GM21528 (cell line): Measurements from ENCODE around the gene SYNJ2.
"Not testable (repeated sequence)": the region's sequence is repeated elsewhere in the genome, so short reads cannot be mapped to it uniquely, and the experiment has no call there.

ENCODE experiments used
- ATAC-seq: cut with Tn5 transposase; IDR thresholded peaks from one replicate; pipeline ENCODE4 v1.9.1; 2021; ENCODE audit warnings: mild to moderate bottlenecking, moderate library complexity; ENCODE audit not compliant: unreplicated experiment, low FRiP score

Gene SYNJ2, protein sequence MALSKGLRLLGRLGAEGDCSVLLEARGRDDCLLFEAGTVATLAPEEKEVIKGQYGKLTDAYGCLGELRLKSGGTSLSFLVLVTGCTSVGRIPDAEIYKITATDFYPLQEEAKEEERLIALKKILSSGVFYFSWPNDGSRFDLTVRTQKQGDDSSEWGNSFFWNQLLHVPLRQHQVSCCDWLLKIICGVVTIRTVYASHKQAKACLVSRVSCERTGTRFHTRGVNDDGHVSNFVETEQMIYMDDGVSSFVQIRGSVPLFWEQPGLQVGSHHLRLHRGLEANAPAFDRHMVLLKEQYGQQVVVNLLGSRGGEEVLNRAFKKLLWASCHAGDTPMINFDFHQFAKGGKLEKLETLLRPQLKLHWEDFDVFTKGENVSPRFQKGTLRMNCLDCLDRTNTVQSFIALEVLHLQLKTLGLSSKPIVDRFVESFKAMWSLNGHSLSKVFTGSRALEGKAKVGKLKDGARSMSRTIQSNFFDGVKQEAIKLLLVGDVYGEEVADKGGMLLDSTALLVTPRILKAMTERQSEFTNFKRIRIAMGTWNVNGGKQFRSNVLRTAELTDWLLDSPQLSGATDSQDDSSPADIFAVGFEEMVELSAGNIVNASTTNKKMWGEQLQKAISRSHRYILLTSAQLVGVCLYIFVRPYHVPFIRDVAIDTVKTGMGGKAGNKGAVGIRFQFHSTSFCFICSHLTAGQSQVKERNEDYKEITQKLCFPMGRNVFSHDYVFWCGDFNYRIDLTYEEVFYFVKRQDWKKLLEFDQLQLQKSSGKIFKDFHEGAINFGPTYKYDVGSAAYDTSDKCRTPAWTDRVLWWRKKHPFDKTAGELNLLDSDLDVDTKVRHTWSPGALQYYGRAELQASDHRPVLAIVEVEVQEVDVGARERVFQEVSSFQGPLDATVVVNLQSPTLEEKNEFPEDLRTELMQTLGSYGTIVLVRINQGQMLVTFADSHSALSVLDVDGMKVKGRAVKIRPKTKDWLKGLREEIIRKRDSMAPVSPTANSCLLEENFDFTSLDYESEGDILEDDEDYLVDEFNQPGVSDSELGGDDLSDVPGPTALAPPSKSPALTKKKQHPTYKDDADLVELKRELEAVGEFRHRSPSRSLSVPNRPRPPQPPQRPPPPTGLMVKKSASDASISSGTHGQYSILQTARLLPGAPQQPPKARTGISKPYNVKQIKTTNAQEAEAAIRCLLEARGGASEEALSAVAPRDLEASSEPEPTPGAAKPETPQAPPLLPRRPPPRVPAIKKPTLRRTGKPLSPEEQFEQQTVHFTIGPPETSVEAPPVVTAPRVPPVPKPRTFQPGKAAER (N-terminal part only)

DNA sequence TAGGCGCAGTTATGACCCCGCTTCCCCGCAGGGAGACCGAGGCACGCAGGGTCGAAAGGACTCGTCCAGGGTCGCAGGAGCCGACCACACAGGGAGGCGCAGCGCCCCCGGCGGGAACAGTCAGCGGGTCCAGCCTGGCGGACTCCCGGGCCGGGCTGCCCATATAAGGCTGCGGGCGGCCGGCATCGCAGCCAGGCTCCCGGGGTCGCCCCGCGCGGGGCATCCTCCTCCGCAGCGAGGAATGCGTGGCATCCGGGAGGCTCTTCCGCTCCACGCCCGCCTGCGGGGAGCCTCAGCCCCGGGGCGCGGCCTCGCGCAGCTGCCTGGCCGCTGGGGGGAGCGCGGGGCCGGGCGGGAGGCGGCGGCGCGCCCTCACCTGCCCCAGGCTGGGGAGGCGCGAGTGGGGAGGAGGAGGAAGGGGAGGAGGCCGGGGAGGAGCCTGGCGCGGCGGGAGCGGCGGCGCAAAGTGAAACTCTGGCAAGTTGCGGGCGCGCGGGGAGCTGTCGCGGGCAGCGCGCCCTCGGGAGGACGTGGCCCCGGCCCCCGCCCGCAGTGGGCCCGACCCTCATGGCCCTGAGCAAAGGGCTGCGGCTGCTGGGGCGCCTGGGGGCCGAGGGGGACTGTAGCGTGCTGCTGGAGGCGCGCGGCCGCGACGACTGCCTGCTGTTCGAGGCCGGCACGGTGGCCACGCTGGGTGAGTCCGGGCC is at the start of gene SYNJ2:
Gene SYNJ2, plus strand, starts transcription at position 469 of the 707 bp plus-strand sequence. Its CDS starts 99 bp downstream, at position 568.
- peak; percentile 79 for ATAC-seq

DNA sequence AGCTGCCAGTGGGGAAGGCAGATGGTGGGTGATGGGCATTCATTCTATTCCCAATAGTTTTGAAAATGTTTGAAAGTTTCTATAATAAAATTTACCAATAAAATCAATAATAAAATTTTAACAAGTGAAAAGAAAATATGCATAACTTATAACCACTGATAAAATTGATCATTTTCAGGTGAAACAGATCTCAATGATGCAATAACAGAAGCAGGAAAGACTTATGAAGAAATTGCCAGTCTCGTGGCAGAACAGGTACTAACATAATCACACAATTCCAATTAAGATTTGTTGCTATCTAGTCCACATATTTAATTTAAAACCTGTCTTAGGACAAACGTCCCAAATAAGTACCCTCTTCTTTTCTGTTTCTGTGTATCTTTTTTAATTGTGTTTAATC is 45.9 kb upstream of the SYNJ2 start:
- ATAC-seq, result no peak

DNA sequence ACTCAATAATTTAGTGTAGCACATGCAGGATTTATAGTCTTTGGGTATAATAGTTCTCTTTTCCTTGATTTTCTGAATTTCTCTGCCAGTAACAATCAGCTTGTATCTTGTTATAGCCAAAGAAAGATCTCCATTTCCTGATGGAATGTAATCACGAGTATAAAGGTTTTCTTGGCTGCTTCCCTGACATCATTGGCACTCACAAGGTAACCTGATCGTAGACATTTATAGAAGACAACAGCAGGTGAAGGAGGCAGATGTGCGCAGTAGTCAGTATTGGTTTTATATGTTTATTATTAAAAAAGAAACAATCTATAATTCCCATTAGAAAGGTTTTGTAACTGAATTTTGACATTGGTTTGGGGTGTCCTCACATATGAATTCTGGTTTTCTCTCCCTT is 44.3 kb upstream of the SYNJ2 start:
- no peak for ATAC-seq

DNA sequence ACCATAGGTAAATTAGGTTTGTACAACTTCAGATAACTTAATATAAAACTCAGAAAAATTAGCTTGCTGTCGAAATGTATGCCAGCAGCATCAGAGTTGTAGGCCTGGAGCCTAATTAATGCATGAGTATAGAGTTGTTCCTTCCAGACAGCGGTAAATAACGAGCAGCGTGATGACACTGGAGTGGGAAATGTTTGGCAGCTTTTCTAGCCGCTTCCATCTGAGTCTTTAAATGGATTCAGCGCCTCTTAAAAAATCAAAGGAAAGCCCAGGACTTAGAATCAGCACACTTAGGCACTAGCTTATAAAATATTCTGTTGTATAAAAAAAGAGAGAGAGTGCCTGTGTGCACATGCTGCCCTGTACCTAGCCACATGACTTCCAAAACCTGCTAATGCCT is 43.7 kb upstream of the SYNJ2 start:
- no peak for ATAC-seq

DNA sequence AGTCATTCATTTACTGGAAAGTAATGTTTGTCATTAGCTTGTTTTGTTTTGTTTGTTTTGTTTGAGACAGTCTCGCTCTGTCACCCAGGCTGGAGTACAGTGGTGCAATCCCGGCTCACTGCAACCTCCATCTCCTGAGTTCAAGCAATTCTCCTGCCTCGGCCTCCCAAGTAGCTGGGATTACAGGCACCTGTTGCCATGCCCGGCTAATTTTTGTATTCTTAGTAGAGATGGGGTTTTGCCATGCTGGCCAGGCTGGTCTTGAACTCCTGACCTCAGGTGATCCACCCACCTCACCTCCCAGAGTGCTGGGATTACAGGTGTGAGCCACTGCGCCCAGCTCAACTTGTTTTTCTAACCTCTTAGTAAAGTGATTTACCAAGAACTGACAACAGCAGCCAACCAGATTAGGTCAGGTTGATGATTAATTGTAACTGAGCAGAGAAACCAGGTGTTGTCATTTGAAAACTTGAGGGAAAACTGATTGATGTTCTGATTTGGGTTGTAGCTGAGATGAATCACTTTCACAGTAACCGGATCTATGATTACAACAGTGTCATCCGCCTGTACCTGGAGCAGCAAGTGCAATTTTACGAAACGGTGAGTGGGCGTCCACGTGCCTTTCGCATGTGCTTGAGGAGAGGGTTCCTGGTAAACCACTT is 41.2 kb upstream of the SYNJ2 start:
- ATAC-seq, result not testable (repeated sequence)

DNA sequence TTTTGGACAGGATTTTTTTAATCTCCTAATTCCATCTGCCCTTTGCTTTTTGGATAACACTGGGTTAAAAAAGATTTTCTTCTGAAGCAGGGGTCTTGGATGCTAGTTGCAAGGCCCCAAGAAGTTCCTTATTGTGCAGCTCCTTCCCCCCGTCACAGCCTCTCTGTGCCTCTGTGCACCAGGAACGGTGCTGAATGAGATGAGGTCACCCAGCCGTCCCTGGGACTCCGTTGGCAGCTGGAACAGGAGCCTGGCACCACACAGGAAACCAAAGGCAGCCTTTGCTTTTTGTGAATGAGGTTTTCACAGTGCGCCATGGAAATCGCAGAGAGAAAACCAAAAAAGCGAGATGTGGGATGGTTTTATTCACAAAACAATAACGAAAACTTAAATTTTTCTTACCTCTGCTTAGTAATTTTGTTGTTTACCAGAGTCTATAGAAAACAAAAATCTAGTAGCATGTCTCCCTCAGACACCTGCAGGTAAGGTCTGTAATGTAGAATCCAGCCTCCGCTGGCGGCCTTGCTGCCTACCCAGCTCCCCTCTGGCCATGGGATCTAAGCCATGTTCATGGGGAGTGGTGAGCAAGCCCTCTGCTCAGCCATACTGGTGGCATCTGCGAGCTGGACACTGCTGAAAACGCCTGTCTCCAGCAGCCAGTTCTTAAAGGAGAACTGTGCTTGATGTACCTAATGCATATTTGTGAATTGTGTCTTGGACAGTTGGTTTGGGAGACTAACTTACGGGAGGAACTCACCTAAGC is 40.4 kb upstream of the SYNJ2 start:
- no peak for ATAC-seq

DNA sequence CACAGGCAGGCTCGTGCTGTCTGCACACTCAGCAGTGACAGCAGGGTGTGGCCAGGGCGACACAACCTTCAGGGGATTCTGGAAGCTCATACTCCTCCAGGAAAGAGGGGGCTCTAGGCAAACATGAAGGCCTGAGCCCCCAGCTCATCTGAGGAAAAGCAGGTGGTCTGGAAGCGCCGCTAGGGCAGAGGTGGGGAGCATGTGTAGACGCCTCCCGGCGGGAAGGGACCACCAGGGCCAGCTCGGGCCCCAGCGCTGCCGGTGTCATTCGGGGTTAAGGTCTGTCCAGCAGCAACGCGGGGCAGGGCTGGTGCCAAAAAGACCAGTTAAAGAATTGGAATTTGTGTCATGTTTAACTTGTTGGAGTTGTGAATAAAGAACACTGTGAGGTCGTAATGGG is 39.3 kb upstream of the SYNJ2 start:
- no peak for ATAC-seq

DNA sequence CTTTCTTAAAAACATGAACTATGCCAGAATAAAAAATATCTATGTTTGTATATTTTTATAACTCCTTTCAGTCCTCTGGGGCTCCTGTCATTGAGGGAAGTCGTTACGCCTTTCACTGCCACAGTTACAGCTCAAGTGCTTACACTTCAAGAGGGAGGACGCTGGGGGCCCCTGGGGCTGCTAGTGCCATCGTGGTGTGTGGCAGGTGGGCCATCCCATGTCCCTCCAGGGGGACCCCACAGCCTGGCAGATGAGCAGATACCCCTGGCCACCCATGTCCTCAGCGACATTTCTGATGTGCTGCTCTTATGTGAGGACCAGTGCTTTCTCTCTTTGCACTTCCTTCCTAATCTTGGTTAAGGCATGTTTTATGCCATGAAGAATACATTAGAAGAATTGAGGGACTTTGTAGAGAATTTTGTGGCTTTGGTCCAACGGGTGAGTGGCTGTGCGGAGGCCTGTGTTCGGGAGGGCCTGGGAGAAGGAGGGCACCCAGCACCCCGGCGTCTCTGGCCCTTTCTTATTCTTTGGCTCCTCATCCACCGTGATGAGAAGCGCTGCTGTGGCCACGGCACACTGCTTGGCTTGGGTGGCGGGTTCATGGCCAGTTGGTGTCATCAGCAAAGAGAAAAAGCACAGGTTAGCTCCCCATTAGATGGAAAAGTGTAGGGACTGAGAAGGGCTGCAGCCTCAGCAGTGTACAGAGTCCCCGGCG is 38.3 kb upstream of the SYNJ2 start:
- ATAC-seq, result no peak

DNA sequence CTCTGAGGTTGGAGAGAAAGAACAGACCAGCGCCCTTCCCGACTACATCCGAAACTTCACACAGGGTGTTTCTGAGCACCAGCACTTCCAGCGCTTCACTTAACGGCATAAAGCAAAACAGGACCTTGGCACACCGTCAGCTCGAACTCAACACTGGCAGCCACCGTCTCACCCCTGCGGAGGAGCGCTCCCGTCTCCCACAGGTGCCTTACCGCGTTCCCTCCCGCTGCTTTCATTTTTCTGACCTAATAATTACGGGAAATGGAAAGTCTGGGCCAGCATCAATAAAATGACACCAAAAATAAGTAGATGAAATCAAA is 37.7 kb upstream of the SYNJ2 start:
- no peak for ATAC-seq

DNA sequence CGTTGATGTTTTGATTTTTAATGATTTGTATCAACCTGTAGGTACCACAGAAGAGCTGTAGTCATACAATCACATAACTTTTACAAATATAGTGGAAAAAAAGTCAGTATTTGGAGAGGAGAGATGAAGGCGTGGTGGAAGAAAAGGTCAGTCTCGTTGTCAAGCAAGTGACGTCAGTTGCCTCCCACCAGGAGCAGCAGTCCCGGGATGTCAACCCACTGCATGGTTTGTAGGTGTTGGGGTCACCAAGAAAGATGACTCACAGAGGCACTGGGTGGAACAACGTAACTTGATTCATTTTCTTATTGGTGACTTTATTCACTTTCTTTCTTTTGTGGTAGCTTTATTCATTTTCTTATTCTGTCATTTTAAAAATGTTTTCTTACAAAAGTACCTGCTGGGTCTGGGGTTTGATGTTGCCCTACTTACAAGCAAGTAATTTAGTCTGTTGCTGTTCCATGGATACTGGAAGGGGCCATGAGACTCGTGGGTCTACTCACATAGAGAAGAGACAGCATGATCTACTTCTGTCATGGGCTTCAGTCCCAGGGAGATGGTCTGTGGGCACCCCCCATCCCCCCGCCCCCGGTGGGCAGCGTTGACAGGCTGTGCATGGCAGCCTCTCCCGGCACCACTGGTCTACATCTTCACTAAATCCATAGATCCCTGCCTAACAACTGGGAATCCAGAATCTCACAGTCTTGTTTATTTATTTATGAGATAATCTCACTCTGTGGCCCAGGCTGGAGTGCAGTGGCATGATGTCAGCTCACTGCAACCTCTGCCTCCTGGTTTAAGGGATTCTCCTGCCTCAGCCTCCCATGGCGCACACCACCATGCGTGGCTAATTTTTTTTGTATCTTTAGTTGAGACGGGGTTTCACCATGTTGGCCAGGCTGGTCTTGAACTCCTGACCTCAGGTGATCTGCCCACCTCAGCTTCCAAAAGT is 36.4 kb upstream of the SYNJ2 start:
- no peak for ATAC-seq

DNA sequence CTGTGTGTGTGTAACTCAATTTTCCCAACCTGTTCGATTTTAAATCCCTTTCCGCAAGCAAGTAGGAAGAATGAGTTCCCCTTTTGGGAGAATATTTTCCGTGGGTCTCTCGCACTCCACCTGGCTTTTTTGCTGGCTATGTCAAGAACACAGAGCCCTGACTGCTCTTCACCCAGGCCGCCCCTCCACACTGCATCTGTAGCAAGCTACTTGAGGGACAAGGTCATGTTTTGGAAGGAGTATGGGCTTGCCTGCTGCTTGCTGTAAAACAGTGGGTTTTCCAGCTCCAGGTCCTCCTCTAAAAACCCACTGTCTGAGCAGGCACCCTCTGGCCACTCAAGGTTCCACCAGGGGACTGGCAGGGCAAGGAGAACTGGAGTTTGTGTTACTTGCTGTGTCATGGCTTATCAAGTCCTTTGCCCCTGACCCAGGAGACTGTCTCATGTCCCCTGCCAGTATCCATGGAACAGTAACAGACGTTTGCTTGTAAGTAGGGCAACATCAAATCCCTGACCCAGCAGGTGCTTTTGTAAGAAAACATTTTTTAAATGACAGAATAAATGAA is 35.5 kb upstream of the SYNJ2 start:
- no peak for ATAC-seq

DNA sequence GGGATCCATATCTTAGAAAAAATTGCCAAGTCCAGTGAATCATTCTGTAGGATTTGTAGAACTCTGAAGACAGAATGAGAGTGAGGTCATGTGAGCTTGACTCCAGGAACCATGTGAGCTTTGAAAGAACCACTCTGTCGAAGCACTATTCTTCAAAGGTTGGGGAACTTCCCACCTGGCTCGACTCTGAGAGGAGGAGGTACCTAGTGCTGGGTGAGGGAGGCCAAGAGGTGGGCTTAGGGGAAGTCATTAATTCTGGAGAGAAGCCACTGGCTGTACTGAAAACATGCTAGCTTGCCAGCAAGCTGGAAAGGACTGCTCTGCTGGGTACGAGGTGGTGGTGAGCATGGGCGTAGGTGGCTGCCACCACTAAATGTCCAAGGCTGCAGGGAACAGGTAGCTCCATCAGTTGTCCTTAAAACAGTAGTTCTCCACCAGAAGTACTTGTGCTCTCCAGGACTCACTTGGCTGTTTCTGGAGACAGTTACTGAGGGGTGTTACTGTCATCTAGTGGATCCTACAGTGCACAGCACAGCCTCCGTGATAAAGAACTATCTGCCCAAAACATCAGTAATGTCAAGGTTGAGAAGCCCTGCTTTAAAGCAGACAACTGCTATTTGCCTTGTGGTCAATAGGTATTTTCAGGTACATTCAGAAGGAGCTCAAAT is 34.7 kb upstream of the SYNJ2 start:
- no peak for ATAC-seq

DNA sequence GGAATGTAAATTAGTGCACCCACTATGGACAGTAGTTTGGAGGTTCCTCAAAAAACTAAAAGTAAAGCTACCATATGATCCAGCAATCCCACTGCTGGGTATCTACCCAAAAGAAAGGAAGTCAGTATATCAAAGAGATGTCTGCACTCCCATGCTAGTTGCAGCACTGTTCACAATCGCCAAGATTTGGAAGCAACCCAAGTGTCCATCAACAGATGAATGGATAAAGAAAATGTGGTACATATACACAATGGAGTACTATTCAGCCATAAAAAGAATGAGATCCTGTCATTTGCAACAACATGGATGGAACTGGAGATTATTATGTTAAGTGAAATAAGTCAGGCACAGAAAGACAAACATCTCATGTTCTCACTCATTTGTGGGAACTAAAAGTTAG is 30.8 kb upstream of the SYNJ2 start:
- ATAC-seq, result not testable (repeated sequence)

DNA sequence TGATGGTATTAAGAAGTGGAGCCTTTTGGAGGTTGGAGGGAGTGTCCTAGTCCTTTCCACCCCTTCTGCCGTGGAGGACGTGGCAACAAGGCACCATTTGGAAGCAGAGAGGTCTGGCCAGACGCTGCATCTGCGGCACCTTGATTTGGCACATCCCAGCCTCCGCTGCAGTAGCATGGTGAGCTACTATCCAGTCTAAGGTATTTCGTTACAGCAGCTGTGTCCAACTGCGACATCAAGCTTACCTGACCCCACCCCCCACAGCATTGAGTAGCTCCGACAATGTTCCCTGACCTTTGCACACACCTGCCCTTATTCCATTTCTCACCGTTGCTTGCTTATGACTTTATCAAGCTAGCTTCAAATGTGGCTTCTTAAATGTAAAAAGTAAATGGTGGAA is 29.8 kb upstream of the SYNJ2 start:
- no peak for ATAC-seq

DNA sequence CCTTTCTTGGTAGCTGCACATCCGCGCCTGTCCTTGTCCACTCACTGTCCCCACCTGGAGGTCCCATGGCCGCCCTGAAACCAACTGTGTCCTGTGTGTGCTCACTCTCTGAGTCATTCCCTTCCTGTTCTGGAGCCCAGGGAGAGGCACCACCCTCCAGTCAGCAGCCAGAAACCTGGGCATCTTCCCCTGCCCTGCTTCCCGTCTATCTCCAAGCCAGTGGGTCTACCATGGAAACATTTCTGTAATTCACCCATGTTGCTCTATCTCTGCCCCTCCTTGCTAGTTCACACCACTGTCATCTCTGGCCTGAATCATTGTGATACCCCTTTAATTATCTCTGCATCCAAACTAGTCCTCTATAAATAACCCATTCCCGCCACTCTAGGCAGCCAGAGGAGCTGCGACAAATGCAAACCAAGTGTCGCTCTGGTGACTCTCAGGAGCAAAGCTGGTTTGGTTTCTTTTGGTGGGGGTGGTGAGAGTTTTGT is 28.8 kb upstream of the SYNJ2 start:
- ATAC-seq, result no peak

DNA sequence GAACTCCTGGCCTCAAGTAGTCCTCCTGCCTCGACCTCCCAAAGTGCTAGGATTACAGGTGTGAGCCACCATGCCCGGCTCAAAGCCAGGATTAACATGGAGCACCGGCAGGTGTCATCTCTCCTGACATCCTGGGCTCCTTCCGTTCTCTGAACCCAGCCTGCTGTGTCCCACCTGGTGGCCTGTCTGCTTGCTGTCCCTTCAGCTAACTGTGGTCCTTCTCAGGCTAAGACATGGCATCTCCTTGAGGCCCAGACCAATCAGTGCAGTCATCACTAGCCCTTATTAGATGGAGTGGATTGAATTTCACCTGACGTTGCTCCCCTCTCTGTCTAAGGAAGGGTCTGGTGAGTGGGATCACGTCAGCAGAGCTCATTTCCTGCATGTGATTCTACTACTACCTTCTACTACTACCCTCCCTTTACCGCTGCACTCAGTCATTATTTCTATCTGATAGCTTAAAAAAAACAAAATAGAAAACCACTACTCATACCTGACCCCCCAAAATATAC is 28.0 kb upstream of the SYNJ2 start:
- no peak for ATAC-seq
